Measurements from ENCODE around the gene SDC1.
"Not testable (repeated sequence)": the region's sequence is repeated elsewhere in the genome, so short reads cannot be mapped to it uniquely, and the experiment has no call there.

Gene SDC1

GRCh38 chr2:20196657-20197161 lies 28.2 kb downstream of the SDC1 start:
- DNase-seq (ENCODE audit: low read depth in 2 of 2) = no peak

GRCh38 chr2:20196053-20196656 lies 28.8 kb downstream of the SDC1 start:
- no peak for DNase-seq (ENCODE audit: low read depth in 2 of 2)

GRCh38 chr2:20195431-20196033 lies 29.4 kb downstream of the SDC1 start:
- DNase-seq (ENCODE audit: low read depth in 2 of 2) = no peak

GRCh38 chr2:20195016-20195411 lies 29.9 kb downstream of the SDC1 start:
- DNase-seq (ENCODE audit: low read depth in 2 of 2) = not testable (repeated sequence)

GRCh38 chr2:20194097-20195015 lies 30.6 kb downstream of the SDC1 start:
- no peak for DNase-seq (ENCODE audit: low read depth in 2 of 2)

GRCh38 chr2:20193185-20193584 lies 31.7 kb downstream of the SDC1 start:
- DNase-seq (ENCODE audit: low read depth in 2 of 2) = no peak

GRCh38 chr2:20192781-20193180 lies 32.1 kb downstream of the SDC1 start:
- no peak for DNase-seq (ENCODE audit: low read depth in 2 of 2)

GRCh38 chr2:20191714-20192569 lies 33.0 kb downstream of the SDC1 start:
- DNase-seq (ENCODE audit: low read depth in 2 of 2) = no peak

GRCh38 chr2:20190876-20191713 lies 33.8 kb downstream of the SDC1 start:
- no peak for DNase-seq (ENCODE audit: low read depth in 2 of 2)

GRCh38 chr2:20190170-20190569 lies 34.8 kb downstream of the SDC1 start:
- no peak for DNase-seq (ENCODE audit: low read depth in 2 of 2)

GRCh38 chr2:20189299-20189931 lies 35.5 kb downstream of the SDC1 start:
- no peak for DNase-seq (ENCODE audit: low read depth in 2 of 2)

- DNase-seq (ENCODE audit: low read depth in 2 of 2) = peak; percentile 39 to 42
These were observed 36.1 kb downstream of the SDC1 start for GRCh38 chr2:20188851-20189250.

GRCh38 chr2:20188201-20188600 lies 36.7 kb downstream of the SDC1 start:
- DNase-seq (ENCODE audit: low read depth in 2 of 2) = no peak

- DNase-seq (ENCODE audit: low read depth in 2 of 2) = no peak
These were observed 37.6 kb downstream of the SDC1 start for GRCh38 chr2:20187331-20187730.

- DNase-seq (ENCODE audit: low read depth in 2 of 2) = no peak
These were observed 38.1 kb downstream of the SDC1 start for GRCh38 chr2:20186855-20187187.

GRCh38 chr2:20186078-20186854 lies 38.7 kb downstream of the SDC1 start:
- no peak for DNase-seq (ENCODE audit: low read depth in 2 of 2)

- no peak for DNase-seq (ENCODE audit: low read depth in 2 of 2)
These were observed 39.5 kb downstream of the SDC1 start for GRCh38 chr2:20185176-20186022.

- DNase-seq (ENCODE audit: low read depth in 2 of 2) = no peak
These were observed 40.6 kb downstream of the SDC1 start for GRCh38 chr2:20184067-20184938.
